ENCODE results near the gene THBD.

THBD gene

DNA sequence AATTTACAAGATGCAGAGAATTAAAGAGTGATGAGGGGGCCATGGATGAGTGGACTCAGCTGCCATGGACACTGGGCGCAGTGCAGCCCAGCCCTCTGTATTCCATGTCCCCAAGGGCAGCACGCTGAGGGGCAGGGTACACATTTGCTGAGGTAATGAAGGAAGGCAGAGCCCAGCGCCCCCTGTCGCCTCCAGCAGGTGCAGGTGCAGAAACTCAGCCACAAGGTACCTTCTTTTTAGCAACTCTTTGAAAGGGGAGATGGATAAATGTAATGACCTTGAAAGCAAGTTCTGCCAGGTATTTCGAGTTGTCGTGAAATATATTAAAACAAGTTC, 29.5 kb upstream of the THBD start:
- DNase-seq (ENCODE audit: low read depth): no peak
- TF ChIP-seq, protein P1, sequence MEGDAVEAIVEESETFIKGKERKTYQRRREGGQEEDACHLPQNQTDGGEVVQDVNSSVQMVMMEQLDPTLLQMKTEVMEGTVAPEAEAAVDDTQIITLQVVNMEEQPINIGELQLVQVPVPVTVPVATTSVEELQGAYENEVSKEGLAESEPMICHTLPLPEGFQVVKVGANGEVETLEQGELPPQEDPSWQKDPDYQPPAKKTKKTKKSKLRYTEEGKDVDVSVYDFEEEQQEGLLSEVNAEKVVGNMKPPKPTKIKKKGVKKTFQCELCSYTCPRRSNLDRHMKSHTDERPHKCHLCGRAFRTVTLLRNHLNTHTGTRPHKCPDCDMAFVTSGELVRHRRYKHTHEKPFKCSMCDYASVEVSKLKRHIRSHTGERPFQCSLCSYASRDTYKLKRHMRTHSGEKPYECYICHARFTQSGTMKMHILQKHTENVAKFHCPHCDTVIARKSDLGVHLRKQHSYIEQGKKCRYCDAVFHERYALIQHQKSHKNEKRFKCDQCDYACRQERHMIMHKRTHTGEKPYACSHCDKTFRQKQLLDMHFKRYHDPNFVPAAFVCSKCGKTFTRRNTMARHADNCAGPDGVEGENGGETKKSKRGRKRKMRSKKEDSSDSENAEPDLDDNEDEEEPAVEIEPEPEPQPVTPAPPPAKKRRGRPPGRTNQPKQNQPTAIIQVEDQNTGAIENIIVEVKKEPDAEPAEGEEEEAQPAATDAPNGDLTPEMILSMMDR (conservative IDR thresholded peaks at IDR 0.05; ENCODE audit: low read depth, low read length): peak; percentile 54
- H3K4me3 ChIP-seq (ENCODE audit: low read length): no peak overlapping the region

DNA sequence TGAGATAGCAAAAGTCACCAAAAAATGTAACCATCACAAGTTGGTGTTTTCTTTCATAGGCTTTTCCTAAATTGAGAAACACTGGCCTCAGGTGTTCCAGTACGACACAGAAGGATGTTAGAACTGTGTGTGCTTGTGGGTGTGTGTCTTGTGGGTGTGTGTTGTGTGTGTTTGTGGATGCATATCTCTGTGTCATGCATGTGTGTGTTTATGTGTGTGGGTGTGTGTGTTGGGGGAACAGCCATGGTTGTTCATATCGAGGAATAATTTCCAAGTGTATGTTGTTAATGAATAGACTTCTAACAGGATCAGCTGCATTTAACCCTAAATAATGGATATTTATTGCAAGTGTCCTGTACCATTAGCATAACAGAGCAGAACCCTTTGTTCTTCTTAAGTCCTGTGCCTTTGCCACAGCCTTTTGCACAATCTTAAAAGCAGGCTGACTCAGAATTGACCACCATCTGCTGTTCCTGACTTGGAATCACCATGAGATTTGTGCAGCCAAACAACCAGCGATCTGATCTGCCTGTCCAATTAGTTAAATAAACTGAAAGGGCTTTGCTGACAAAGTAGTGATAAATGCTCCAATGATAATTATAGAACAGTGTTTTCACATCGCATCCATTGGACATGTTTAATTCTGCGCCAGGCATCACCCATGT, 29.0 kb upstream of the THBD start:
- TF ChIP-seq, protein P1 (conservative IDR thresholded peaks at IDR 0.05; ENCODE audit: low read depth, low read length): no peak
- H3K4me3 ChIP-seq (ENCODE audit: low read length): no peak overlapping the region
- no peak for DNase-seq (ENCODE audit: low read depth)

DNA sequence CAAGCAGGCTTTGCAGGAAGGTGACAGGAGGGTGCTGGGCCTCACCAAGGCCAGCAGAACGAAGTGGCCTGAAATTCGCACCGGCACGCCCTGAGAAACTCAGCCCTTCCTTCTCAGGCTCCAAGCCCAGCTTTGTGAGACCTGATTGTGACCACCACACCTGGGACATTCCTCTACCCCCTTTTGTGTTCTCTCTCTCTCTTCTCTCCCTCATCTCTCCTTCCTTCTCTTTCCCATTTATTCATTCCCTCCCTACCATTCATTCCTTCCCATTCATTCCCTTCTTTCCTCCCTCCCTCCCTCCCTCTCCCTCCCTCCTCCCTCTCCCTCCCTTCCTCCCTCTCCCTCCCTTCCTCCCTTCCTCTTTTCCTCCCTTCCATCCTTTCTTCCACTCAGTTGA, 27.8 kb upstream of the THBD start:
- no peak for DNase-seq (ENCODE audit: low read depth)
- H3K4me3 ChIP-seq (ENCODE audit: low read length): no peak overlapping the region
- TF ChIP-seq, protein P1 (conservative IDR thresholded peaks at IDR 0.05; ENCODE audit: low read depth, low read length): no peak

DNA sequence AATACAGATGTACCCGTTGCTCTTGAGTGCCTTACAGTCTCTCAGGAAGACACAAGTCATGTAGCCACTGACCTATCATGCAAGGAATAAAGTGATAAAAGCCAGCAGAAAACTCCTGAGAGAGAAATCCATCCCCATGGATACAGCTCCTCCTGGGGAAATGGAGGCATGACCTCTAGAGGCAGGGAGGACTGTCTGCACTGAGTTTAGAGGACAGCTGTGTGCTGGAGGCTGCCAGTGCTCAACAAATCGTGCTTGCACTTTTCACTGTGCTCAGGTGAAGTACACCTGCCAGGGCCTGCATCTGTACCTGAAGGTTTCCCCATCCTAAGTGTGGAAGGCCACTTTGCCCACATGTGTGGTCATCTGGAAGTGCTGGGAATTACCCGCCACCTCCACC, 24.6 kb upstream of the THBD start:
- TF ChIP-seq, protein P1 (conservative IDR thresholded peaks at IDR 0.05; ENCODE audit: low read depth, low read length): no peak
- DNase-seq (ENCODE audit: low read depth): no peak

DNA sequence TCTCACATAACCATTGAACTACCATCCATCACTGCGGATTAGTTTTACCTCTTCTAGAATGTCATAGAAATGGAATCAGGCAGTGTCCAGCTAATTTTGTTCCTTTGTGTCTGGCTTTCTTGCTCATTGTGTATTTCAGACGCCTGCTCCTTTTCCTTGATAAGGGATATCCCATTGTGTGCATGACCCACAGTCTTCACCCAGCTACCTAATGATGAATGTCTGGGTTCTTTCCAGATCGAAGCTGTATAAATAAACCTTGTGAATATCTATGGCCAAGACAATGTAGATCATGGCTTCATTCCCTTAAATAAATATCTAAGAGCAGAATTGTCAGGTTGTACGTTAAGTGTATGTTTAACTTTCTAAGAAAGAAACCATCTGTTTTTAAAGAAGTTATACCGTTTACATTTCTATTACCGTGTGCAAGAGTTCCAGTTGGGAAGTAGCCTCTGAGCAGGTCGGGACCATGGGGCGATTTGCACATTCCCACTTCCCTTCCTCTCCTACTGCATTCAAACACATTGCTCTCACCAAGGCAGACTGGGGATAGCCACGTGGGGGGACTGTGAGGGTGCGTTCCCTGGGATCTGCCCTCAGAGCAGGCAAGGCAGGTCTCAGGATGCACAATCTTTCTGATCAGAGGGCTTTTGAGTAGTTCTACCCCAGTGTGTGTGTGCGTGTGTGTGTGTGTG, 23.6 kb upstream of the THBD start:
- TF ChIP-seq, protein P1 (conservative IDR thresholded peaks at IDR 0.05; ENCODE audit: low read depth, low read length): no peak
- no peak overlapping the region for H3K4me3 ChIP-seq (ENCODE audit: low read length)
- no peak for DNase-seq (ENCODE audit: low read depth)

More for the DNA sequence above, 24.6 kb upstream of the THBD start:
- no peak overlapping the region for H3K4me3 ChIP-seq (ENCODE audit: low read length)

DNA sequence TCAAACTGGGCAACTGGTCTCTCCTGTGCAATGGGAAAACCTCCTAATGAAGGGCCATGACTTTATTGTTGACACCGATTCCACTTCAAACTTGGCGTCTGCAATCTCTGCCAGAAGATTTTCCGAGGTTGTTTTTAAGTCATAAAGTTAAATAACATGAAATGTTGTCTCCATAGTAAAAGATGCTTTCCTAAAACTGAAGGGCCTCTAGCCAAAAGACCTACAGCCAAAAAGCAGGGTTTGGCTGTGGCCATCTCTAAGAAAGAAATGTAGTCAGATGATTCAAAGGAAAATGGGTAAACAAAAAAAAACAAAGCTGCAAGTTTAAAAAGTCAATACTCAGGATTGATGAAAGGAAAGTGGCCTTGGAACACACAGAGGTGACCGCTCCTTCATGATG, 22.5 kb upstream of the THBD start:
- no peak for DNase-seq (ENCODE audit: low read depth)
- no peak overlapping the region for H3K4me3 ChIP-seq (ENCODE audit: low read length)
- TF ChIP-seq, protein P1 (conservative IDR thresholded peaks at IDR 0.05; ENCODE audit: low read depth, low read length): no peak

DNA sequence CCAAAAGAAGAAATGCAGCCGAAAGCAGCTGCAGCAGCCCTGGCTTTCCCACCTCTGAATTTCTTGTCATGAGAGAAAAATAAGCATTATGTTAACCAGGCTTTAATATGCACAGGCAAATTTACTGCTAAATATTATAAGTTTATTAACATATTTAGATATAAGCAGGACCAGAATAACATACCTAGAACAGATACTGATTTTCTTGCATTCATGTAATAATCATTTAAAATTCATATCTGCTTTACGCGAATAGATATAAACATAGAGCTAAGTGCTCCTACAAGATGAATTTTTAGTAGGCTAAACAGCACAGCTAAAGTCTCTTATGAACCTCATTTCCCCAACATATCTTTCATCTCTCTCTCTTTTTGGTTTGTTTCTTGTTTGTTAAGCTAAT, 21.9 kb upstream of the THBD start:
- TF ChIP-seq, protein P1 (conservative IDR thresholded peaks at IDR 0.05; ENCODE audit: low read depth, low read length): no peak
- no peak for DNase-seq (ENCODE audit: low read depth)
- no peak overlapping the region for H3K4me3 ChIP-seq (ENCODE audit: low read length)

All from retinal pigment epithelial cell (primary cell).